Calu3 (cell line): ENCODE results near the gene NCR3LG1. TPM values are rescaled to one million over a fixed set of nuclear protein-coding genes. Genes with fewer than 3 reads are reported as not detected.

Experiments used
- BruUV-seq: library from RNA; stranded (reverse); fragments of 400-500 nt; replicated peaks from 2 replicates; lab custom pipeline; 2021; lab: Mats Ljungman, UMichigan
- CTCF ChIA-PET: fragments of 300-600 bp; sonication (Branson Sonifier 250); formaldehyde crosslinking; loops from one replicate; lab custom pipeline; 2022; ENCODE audit warnings: antibody characterized with exemption; lab: Charles Lee
- DNase-seq: peaks from one replicate; pipeline ENCODE4 v3.0.0; 2022
- H3K27ac Mint-ChIP-seq: one replicate; pipeline ENCODE4 v1.8.0; 2022; ENCODE audit warnings: mixed read lengths; ENCODE audit not compliant: unreplicated experiment
- H3K27me3 Mint-ChIP-seq: one replicate; pipeline ENCODE4 v1.8.0; 2022; ENCODE audit warnings: mixed read lengths; ENCODE audit not compliant: unreplicated experiment
- H3K36me3 Mint-ChIP-seq: one replicate; pipeline ENCODE4 v1.8.0; 2022; ENCODE audit warnings: mild to moderate bottlenecking, moderate library complexity, mixed read lengths; ENCODE audit not compliant: insufficient read depth, unreplicated experiment
- H3K4me1 Mint-ChIP-seq: one replicate; pipeline ENCODE4 v1.8.0; 2022; ENCODE audit warnings: mild to moderate bottlenecking, low read depth, mixed read lengths; ENCODE audit not compliant: unreplicated experiment
- H3K4me3 Mint-ChIP-seq: one replicate; pipeline ENCODE4 v1.8.0; 2022; ENCODE audit warnings: mild to moderate bottlenecking, low read depth, moderate library complexity, mixed read lengths; ENCODE audit not compliant: unreplicated experiment
- H3K9me3 Mint-ChIP-seq: one replicate; pipeline ENCODE4 v1.8.0; 2022; ENCODE audit warnings: low read depth, mixed read lengths; ENCODE audit not compliant: unreplicated experiment
- CTCF ChIP-seq: fragments of 200-600 bp; IDR thresholded peaks from one replicate; pipeline ENCODE4 v1.8.0; 2022; ENCODE audit warnings: antibody characterized with exemption; ENCODE audit not compliant: unreplicated experiment
- intact Hi-C: fragments of 100-400 bp; cut with micrococcal nuclease; formaldehyde crosslinking; loops from one replicate; pipeline ENCODE4 v1.10.0; 2022; ENCODE audit not compliant: unreplicated experiment
- total RNA-seq: library from RNA; stranded (reverse); gene quantifications from 2 replicates; pipeline ENCODE4 v1.2.3, GENCODE V29; 2022

Gene NCR3LG1
- total RNA-seq, 1 experiment from 2014 or later, result 3.1 TPM

- H3K27me3 Mint-ChIP-seq, result no peaks in the 10 kb centered on the region
- no peak for DNase-seq
- CTCF ChIA-PET, result no interaction called here
- H3K27ac Mint-ChIP-seq, result no peak overlapping the region
- BruUV-seq, result no TSS peak
- H3K9me3 Mint-ChIP-seq, result no peaks in the 10 kb centered on the region
- no peaks in the 10 kb centered on the region for H3K4me1 Mint-ChIP-seq
- no peak overlapping the region for H3K4me3 Mint-ChIP-seq
- intact Hi-C loops, result loop anchor here (10.0 kb wide), 1 partner anchor 87 kb away; the partner anchor contains the start of gene ABCC8
- TF ChIP-seq CTCF, result no peak
- peaks cover 22% of the 10 kb centered on the region for H3K36me3 Mint-ChIP-seq
These were observed 36.2 kb downstream of the NCR3LG1 start for GRCh38 chr11:17387811-17388210.

- Mint-ChIP-seq H3K4me3 (peak within 1 kb of the TSS; percentile 77), H3K9me3 (no peaks in the 10 kb centered on the region), H3K36me3 (peaks cover 22% of the 10 kb centered on the region), H3K4me1 (no peaks in the 10 kb centered on the region), H3K27ac (no peak within 1 kb of the TSS), H3K27me3 (no peaks in the 10 kb centered on the region)
- CTCF ChIA-PET, result interaction anchor here (0.6 to 0.9 kb wide), 8 partner anchors 17 to 617 kb away, joined by 3 to 5 read pairs (median 3); no protein-coding TSS in a partner anchor
- intact Hi-C loops, result loop anchor here (10.0 kb wide), 1 partner anchor 86 kb away; the partner anchor contains the start of gene ABCC8
- no peak for TF ChIP-seq CTCF
- DNase-seq, result peak; percentile 39
- BruUV-seq, result no TSS peak
These were observed 37.1 kb downstream of the NCR3LG1 start, which contains the start of gene KCNJ11 for GRCh38 chr11:17388609-17389210. Gene KCNJ11, minus strand, starts transcription at chr11:17388659. Its CDS starts 568 bp downstream, at chr11:17388091.

GRCh38 chr11:17389211-17389956 lies 37.8 kb downstream of the NCR3LG1 start:
- Mint-ChIP-seq H3K36me3 (peaks cover 22% of the 10 kb centered on the region), H3K4me3 (peak overlapping the region; percentile 77), H3K4me1 (no peaks in the 10 kb centered on the region), H3K9me3 (no peaks in the 10 kb centered on the region), H3K27me3 (no peaks in the 10 kb centered on the region), H3K27ac (no peak overlapping the region)
- peak; percentile 88 for TF ChIP-seq CTCF
- DNase-seq, result peak; percentile 88
- no TSS peak for BruUV-seq
- CTCF ChIA-PET, result interaction anchor here (0.6 to 0.9 kb wide), 9 partner anchors 49 to 616 kb away, joined by 3 to 5 read pairs (median 3); no protein-coding TSS in a partner anchor
- intact Hi-C loops, result loop anchor here (10.0 kb wide), 1 partner anchor 85 kb away; the partner anchor contains the start of gene ABCC8

GRCh38 chr11:17389957-17390649 lies 38.5 kb downstream of the NCR3LG1 start:
- Mint-ChIP-seq H3K27me3 (no peaks in the 10 kb centered on the region), H3K27ac (no peak overlapping the region), H3K36me3 (peaks cover 22% of the 10 kb centered on the region), H3K4me3 (peak overlapping the region; percentile 77), H3K4me1 (no peaks in the 10 kb centered on the region), H3K9me3 (no peaks in the 10 kb centered on the region)
- TF ChIP-seq CTCF, result no peak
- BruUV-seq, result no TSS peak
- CTCF ChIA-PET, result interaction anchor here (0.9 kb wide), 1 partner anchor 138 kb away, joined by 4 read pairs; no protein-coding TSS in a partner anchor
- DNase-seq, result no peak
- intact Hi-C loops, result loop anchor here (10.0 kb wide), 1 partner anchor 85 kb away; the partner anchor contains the start of gene ABCC8
